Testis (tissue), 2 donors: ENCODE results near the gene ARMC3.

ENCODE experiments used
- CTCF ChIP-seq, 3 experiments: fragments of 450-650 bp in 2 of 3; fragments of 200-600 bp in 1 of 3; sonication (generic) in 1 of 3; IDR thresholded peaks; one replicate each; pipeline ENCODE4 v1.5.1; 2016 to 2019; ENCODE audit warnings: antibody characterized with exemption in 3 of 3, mild to moderate bottlenecking in 2 of 3, moderate library complexity in 1 of 3
- POLR2A ChIP-seq: fragments of 450-650 bp; IDR thresholded peaks from one replicate; pipeline ENCODE4 v1.6.1; 2017; ENCODE audit warnings: antibody characterized with exemption, mild to moderate bottlenecking, moderate library complexity

- TF ChIP-seq CTCF (IDR thresholded peaks at IDR 0.05) = no peak
- no peak for TF ChIP-seq POLR2A
Measured at GRCh38 chr10:23035569-23035968, 107.7 kb downstream of the ARMC3 start.
